GM12872 (cell line): ENCODE results near the gene NRAP.
A peak's percentile ranks its signal among the peaks of the same experiment; 100 is the strongest.

Experiments
- CTCF ChIP-seq: IDR thresholded peaks from 3 replicates; pipeline ENCODE4 v1.5.1; 2011; ENCODE audit warnings: low read depth, mild to moderate bottlenecking, low read length, moderate library complexity; ENCODE audit not compliant: insufficient read depth

NRAP gene

GRCh38 chr10:113706623-113707022 is 42.8 kb upstream of the NRAP start:
- TF ChIP-seq CTCF = no peak

- no peak for TF ChIP-seq CTCF
Measured at GRCh38 chr10:113705344-113705652, 41.5 kb upstream of the NRAP start.

GRCh38 chr10:113704637-113705343 is 40.9 kb upstream of the NRAP start:
- TF ChIP-seq CTCF = peak; percentile 63

- TF ChIP-seq CTCF = no peak
Measured at GRCh38 chr10:113697595-113697994, 33.8 kb upstream of the NRAP start.

GRCh38 chr10:113695691-113696090 is 31.9 kb upstream of the NRAP start:
- no peak for TF ChIP-seq CTCF

- TF ChIP-seq CTCF = no peak
Measured at GRCh38 chr10:113693348-113693747, 29.5 kb upstream of the NRAP start.

- TF ChIP-seq CTCF = no peak
Measured at GRCh38 chr10:113692271-113692670, 28.4 kb upstream of the NRAP start.
